ENCODE measurements around the gene CD320. TPM values are rescaled to one million over a fixed set of nuclear protein-coding genes. Genes with fewer than 3 reads are reported as not detected.

CD320 gene
- total and polyA plus RNA-seq, 7 experiments from 2014 or later: 20.5 to 52.0 (median 31.3) TPM

GRCh38 chr19:8340341-8341096 is 32.4 kb upstream of the CD320 start:
- Mint-ChIP-seq H3K27ac (peak overlapping the region in 1 of 9 donors; percentile 77), H3K4me3 (peak overlapping the region in 1 of 10 donors; percentile 56), H3K9me3 (no peaks in the 10 kb centered on the region), H3K27me3 (peaks cover 10 to 61% (median 20%) of the 10 kb centered on the region in 5 donors), H3K4me1 (peaks cover 0 to 15% (median 12%) of the 10 kb centered on the region in 7 donors), H3K36me3 (no peaks in the 10 kb centered on the region)
- DNase-seq (no peak), ATAC-seq (no peak)
- H3K9me3 ChIP-seq (ENCODE audit: control insufficient read depth in 2 of 3, low read length in 3 of 3): no peaks in the 10 kb centered on the region
- intact Hi-C loops (cut with micrococcal nuclease): loop anchor here in 1 of 2 donors (5.0 kb wide), 3 partner anchors 72 to 252 kb away; partner anchors contain the start of gene MARCHF2
- H3K36me3 ChIP-seq (ENCODE audit: control insufficient read depth in 2 of 3, insufficient read depth in 3 of 3, low read length in 3 of 3): no peaks in the 10 kb centered on the region
- no peaks in the 10 kb centered on the region for H3K27me3 ChIP-seq (ENCODE audit: control insufficient read depth in 2 of 2, insufficient read depth in 2 of 2, low read length in 2 of 2)
- H3K4me3 ChIP-seq (ENCODE audit: low read length): no peak overlapping the region
- POLR2A ChIA-PET: interaction anchor here (0.6 to 4.0 kb wide), 2 partner anchors 12 to 18 kb away, joined by 3 to 15 read pairs; partner anchors contain the start of genes NDUFA7 and RPS28
- no peaks in the 10 kb centered on the region for H3K4me1 ChIP-seq (ENCODE audit: control insufficient read depth in 2 of 2, insufficient read depth in 2 of 2, low read length in 2 of 2)
- CTCF ChIA-PET: interaction anchor here (0.8 to 1.1 kb wide), 2 partner anchors 13 to 71 kb away, joined by 3 to 4 read pairs; no protein-coding TSS in a partner anchor
- no peak overlapping the region for H3K27ac ChIP-seq (ENCODE audit: low read depth, low read length)

GRCh38 chr19:8338835-8339234 is 30.7 kb upstream of the CD320 start:
- no peak overlapping the region for H3K4me3 ChIP-seq (ENCODE audit: low read length)
- H3K36me3 ChIP-seq (ENCODE audit: control insufficient read depth in 2 of 3, insufficient read depth in 3 of 3, low read length in 3 of 3): no peaks in the 10 kb centered on the region
- H3K27ac Mint-ChIP-seq: no peak overlapping the region
- POLR2A ChIA-PET: no interaction called here
- no peaks in the 10 kb centered on the region for H3K9me3 Mint-ChIP-seq
- DNase-seq (no peak), ATAC-seq (no peak)
- peaks cover 0 to 13% (median 12%) of the 10 kb centered on the region in 7 donors for H3K4me1 Mint-ChIP-seq
- H3K36me3 Mint-ChIP-seq: no peaks in the 10 kb centered on the region
- H3K9me3 ChIP-seq (ENCODE audit: control insufficient read depth in 2 of 3, low read length in 3 of 3): no peaks in the 10 kb centered on the region
- CTCF ChIA-PET: interaction anchor here (1.2 kb wide), 1 partner anchor 69 kb away, joined by 3 read pairs; no protein-coding TSS in a partner anchor
- H3K4me1 ChIP-seq (ENCODE audit: control insufficient read depth in 2 of 2, insufficient read depth in 2 of 2, low read length in 2 of 2): no peaks in the 10 kb centered on the region
- H3K27me3 Mint-ChIP-seq: peaks cover 10 to 59% (median 20%) of the 10 kb centered on the region in 5 donors
- H3K27ac ChIP-seq (ENCODE audit: low read depth, low read length): no peak overlapping the region
- no peak overlapping the region for H3K4me3 Mint-ChIP-seq
- intact Hi-C loops (cut with micrococcal nuclease): no loop called here
- peaks cover 0 to 5% of the 10 kb centered on the region in 2 donors for H3K27me3 ChIP-seq (ENCODE audit: control insufficient read depth in 2 of 2, insufficient read depth in 2 of 2, low read length in 2 of 2)

- CTCF ChIA-PET: interaction anchor here (0.7 kb wide), 1 partner anchor 29 kb away, joined by 4 read pairs; no protein-coding TSS in a partner anchor
- peak overlapping the region in 1 of 10 donors; percentile 9 for H3K4me3 Mint-ChIP-seq
- POLR2A ChIA-PET: no interaction called here
These were observed 29.6 kb upstream of the CD320 start for GRCh38 chr19:8337728-8338127.

GRCh38 chr19:8336660-8337059 is 28.5 kb upstream of the CD320 start:
- Histone ChIP-seq H3K4me3 (ENCODE audit: low read length) (no peak overlapping the region), H3K9me3 (ENCODE audit: control insufficient read depth in 2 of 3, low read length in 3 of 3) (no peaks in the 10 kb centered on the region), H3K27me3 (ENCODE audit: control insufficient read depth in 2 of 2, insufficient read depth in 2 of 2, low read length in 2 of 2) (peaks cover 0 to 5% of the 10 kb centered on the region in 2 donors), H3K27ac (ENCODE audit: low read depth, low read length) (no peak overlapping the region), H3K36me3 (ENCODE audit: control insufficient read depth in 2 of 3, insufficient read depth in 3 of 3, low read length in 3 of 3) (no peaks in the 10 kb centered on the region), H3K4me1 (ENCODE audit: control insufficient read depth in 2 of 2, insufficient read depth in 2 of 2, low read length in 2 of 2) (no peaks in the 10 kb centered on the region)
- no peak for DNase-seq
- peak overlapping the region in 1 of 10 donors; percentile 23 for H3K4me3 Mint-ChIP-seq
- H3K9me3 Mint-ChIP-seq: no peaks in the 10 kb centered on the region
- peaks cover 0 to 9% (median 5%) of the 10 kb centered on the region in 7 donors for H3K4me1 Mint-ChIP-seq
- H3K36me3 Mint-ChIP-seq: no peaks in the 10 kb centered on the region
- no peak for ATAC-seq
- no peak overlapping the region for H3K27ac Mint-ChIP-seq
- peaks cover 10 to 55% (median 20%) of the 10 kb centered on the region in 5 donors for H3K27me3 Mint-ChIP-seq
- ChIA-PET POLR2A (interaction anchor here (1.1 kb wide), 2 partner anchors 13 to 33 kb away, joined by 3 to 4 read pairs; no protein-coding TSS in a partner anchor), CTCF (no interaction called here)
- intact Hi-C loops (cut with micrococcal nuclease): no loop called here

More at GRCh38 chr19:8337728-8338127, 29.6 kb upstream of the CD320 start:
- Mint-ChIP-seq H3K36me3 (no peaks in the 10 kb centered on the region), H3K27ac (no peak overlapping the region), H3K4me1 (peaks cover 0 to 9% (median 5%) of the 10 kb centered on the region in 7 donors), H3K27me3 (peaks cover 10 to 58% (median 20%) of the 10 kb centered on the region in 5 donors), H3K9me3 (no peaks in the 10 kb centered on the region)
- intact Hi-C loops (cut with micrococcal nuclease): no loop called here
- Histone ChIP-seq H3K36me3 (ENCODE audit: control insufficient read depth in 2 of 3, insufficient read depth in 3 of 3, low read length in 3 of 3) (no peaks in the 10 kb centered on the region), H3K4me1 (ENCODE audit: control insufficient read depth in 2 of 2, insufficient read depth in 2 of 2, low read length in 2 of 2) (no peaks in the 10 kb centered on the region), H3K27me3 (ENCODE audit: control insufficient read depth in 2 of 2, insufficient read depth in 2 of 2, low read length in 2 of 2) (peaks cover 0 to 5% of the 10 kb centered on the region in 2 donors), H3K9me3 (ENCODE audit: control insufficient read depth in 2 of 3, low read length in 3 of 3) (no peaks in the 10 kb centered on the region), H3K4me3 (ENCODE audit: low read length) (no peak overlapping the region), H3K27ac (ENCODE audit: low read depth, low read length) (no peak overlapping the region)
- DNase-seq: no peak
- ATAC-seq: no peak

GRCh38 chr19:8336072-8336569 is 28.0 kb upstream of the CD320 start:
- Mint-ChIP-seq H3K27me3 (peaks cover 10 to 52% (median 20%) of the 10 kb centered on the region in 5 donors), H3K4me3 (peak overlapping the region in 9 of 10 donors; percentile 30 to 79 (median 58)), H3K36me3 (no peaks in the 10 kb centered on the region), H3K9me3 (no peaks in the 10 kb centered on the region), H3K27ac (no peak overlapping the region), H3K4me1 (peaks cover 0 to 9% (median 5%) of the 10 kb centered on the region in 7 donors)
- intact Hi-C loops (cut with micrococcal nuclease): no loop called here
- Histone ChIP-seq H3K4me1 (ENCODE audit: control insufficient read depth in 2 of 2, insufficient read depth in 2 of 2, low read length in 2 of 2) (no peaks in the 10 kb centered on the region), H3K27me3 (ENCODE audit: control insufficient read depth in 2 of 2, insufficient read depth in 2 of 2, low read length in 2 of 2) (peaks cover 0 to 5% of the 10 kb centered on the region in 2 donors), H3K27ac (ENCODE audit: low read depth, low read length) (no peak overlapping the region), H3K36me3 (ENCODE audit: control insufficient read depth in 2 of 3, insufficient read depth in 3 of 3, low read length in 3 of 3) (no peaks in the 10 kb centered on the region), H3K4me3 (ENCODE audit: low read length) (no peak overlapping the region), H3K9me3 (ENCODE audit: control insufficient read depth in 2 of 3, low read length in 3 of 3) (no peaks in the 10 kb centered on the region)
- no peak for ATAC-seq
- ChIA-PET POLR2A (interaction anchor here (1.1 kb wide), 2 partner anchors 12 to 32 kb away, joined by 3 to 4 read pairs; no protein-coding TSS in a partner anchor), CTCF (interaction anchor here (0.5 kb wide), 1 partner anchor 218 kb away, joined by 3 read pairs; no protein-coding TSS in a partner anchor)
- no peak for DNase-seq

- H3K4me3 Mint-ChIP-seq: peak overlapping the region in 9 of 10 donors; percentile 30 to 79 (median 58)
- Histone ChIP-seq H3K4me1 (ENCODE audit: control insufficient read depth in 2 of 2, insufficient read depth in 2 of 2, low read length in 2 of 2) (no peaks in the 10 kb centered on the region), H3K27ac (ENCODE audit: low read depth, low read length) (no peak overlapping the region), H3K36me3 (ENCODE audit: control insufficient read depth in 2 of 3, insufficient read depth in 3 of 3, low read length in 3 of 3) (no peaks in the 10 kb centered on the region), H3K27me3 (ENCODE audit: control insufficient read depth in 2 of 2, insufficient read depth in 2 of 2, low read length in 2 of 2) (peaks cover 0 to 5% of the 10 kb centered on the region in 2 donors), H3K4me3 (ENCODE audit: low read length) (no peak overlapping the region), H3K9me3 (ENCODE audit: control insufficient read depth in 2 of 3, low read length in 3 of 3) (no peaks in the 10 kb centered on the region)
- H3K27ac Mint-ChIP-seq: no peak overlapping the region
- peaks cover 10 to 48% (median 20%) of the 10 kb centered on the region in 5 donors for H3K27me3 Mint-ChIP-seq
- H3K4me1 Mint-ChIP-seq: peaks cover 0 to 9% (median 4%) of the 10 kb centered on the region in 7 donors
- POLR2A ChIA-PET: interaction anchor here (1.1 kb wide), 1 partner anchor 32 kb away, joined by 4 read pairs; no protein-coding TSS in a partner anchor
- intact Hi-C loops (cut with micrococcal nuclease): no loop called here
- ATAC-seq (peak; percentile 58), DNase-seq (peak in 1 of 9 donors; percentile 46)
- CTCF ChIA-PET: interaction anchor here (0.5 kb wide), 1 partner anchor 219 kb away, joined by 3 read pairs; no protein-coding TSS in a partner anchor
- H3K36me3 Mint-ChIP-seq: no peaks in the 10 kb centered on the region
- no peaks in the 10 kb centered on the region for H3K9me3 Mint-ChIP-seq
These were observed 27.3 kb upstream of the CD320 start for GRCh38 chr19:8335343-8336071.
